Measurements from ENCODE around the gene KRTAP10-4. TPM values are rescaled to one million over a fixed set of nuclear protein-coding genes. Genes with fewer than 3 reads are reported as not detected.

Gene KRTAP10-4
- total and polyA plus RNA-seq, 12 donors = not detected

DNA sequence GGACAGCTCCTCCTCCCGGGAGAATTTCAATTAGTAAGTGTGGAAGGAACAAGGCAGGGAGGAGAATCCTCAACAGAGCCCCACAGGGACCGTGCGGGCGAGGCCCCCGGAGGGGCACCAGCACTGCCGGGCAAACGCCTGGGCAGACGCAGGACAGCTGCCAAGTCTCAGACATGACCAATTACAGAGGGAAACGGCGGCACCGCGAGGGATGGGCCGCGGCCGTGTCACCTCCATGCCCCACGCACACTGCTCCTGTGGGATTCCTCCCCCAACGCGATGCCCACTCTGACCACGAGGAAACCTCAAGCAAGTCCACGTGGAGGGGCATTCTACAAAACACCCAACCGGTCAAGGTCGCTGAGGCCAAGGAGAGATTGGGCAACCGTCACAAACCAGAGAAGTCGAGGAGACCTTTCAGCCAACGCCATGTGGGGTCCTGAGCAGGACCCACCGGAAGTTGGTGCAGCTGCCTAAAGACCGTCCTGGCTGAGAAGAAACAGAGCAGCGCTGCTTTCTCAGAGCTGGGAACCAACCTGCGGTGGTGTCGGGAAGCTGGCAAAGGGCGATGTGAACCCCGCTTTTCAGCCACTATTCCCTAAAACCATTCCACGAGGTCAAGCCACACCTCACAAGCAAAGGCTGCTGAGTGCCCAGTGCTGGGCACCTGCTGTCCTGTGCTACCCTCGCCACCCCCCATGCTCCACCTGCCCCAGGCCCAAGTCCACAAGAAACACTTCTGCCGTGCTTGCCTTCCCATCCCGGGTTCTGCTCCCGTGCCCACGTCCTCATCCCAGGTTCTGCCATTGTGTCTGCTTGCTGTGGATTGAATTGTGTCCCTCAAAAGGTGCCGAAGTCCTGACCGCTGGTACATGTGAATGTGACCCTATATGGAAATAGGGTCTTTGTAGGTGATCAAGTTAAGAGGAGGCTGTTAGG, 1.4 kb upstream of the KRTAP10-4 start:
- ATAC-seq (no peak), DNase-seq (no peak)
- Histone ChIP-seq H3K27ac (no peak overlapping the region), H3K27me3 (peaks cover 0 to 30% (median 0%) of the 10 kb centered on the region in 7 donors), H3K9me3 (peaks cover 0 to 27% (median 7%) of the 10 kb centered on the region in 11 donors), H3K36me3 (no peaks in the 10 kb centered on the region), H3K4me1 (no peaks in the 10 kb centered on the region), H3K4me3 (no peak overlapping the region)
- intact Hi-C loops (cut with DNase I) = no loop called here
- 88 to 92% methylated on average over 40 of the region's 40 CpGs for WGBS, 2 donors
- TF ChIP-seq CTCF (IDR thresholded peaks at IDR 0.05) = no peak

DNA sequence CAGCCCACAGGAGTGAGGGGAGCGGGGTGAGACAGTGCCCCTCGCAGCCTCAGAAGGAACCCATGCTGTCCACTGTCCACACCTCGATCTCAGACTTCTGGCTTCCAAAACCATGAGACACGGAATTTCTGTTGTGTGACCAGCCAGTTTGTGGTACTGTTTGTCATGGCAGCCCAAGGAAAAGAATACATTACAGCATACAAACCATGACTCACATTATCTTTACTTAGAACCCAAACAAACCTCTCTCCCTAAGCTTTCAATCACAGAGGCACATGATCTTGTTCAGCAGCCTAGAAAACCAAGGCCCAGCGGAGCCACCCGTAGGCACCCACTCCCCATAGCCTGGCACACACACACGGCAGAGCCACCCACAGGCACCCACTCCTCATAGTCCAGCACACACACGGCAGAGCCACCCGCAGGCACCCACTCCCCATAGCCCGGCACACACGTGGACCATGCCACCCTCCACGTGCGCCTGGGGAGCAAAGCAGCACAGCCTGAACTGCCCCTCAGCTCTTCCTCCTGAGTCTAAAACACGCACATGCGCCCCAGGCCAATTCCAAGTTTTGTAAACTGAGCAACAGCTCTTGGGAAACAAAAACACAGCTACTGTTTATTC, 458 bp upstream of the KRTAP10-4 start:
- ATAC-seq = no peak
- no peak for DNase-seq
- H3K4me3 ChIP-seq = no peak overlapping the region

DNA sequence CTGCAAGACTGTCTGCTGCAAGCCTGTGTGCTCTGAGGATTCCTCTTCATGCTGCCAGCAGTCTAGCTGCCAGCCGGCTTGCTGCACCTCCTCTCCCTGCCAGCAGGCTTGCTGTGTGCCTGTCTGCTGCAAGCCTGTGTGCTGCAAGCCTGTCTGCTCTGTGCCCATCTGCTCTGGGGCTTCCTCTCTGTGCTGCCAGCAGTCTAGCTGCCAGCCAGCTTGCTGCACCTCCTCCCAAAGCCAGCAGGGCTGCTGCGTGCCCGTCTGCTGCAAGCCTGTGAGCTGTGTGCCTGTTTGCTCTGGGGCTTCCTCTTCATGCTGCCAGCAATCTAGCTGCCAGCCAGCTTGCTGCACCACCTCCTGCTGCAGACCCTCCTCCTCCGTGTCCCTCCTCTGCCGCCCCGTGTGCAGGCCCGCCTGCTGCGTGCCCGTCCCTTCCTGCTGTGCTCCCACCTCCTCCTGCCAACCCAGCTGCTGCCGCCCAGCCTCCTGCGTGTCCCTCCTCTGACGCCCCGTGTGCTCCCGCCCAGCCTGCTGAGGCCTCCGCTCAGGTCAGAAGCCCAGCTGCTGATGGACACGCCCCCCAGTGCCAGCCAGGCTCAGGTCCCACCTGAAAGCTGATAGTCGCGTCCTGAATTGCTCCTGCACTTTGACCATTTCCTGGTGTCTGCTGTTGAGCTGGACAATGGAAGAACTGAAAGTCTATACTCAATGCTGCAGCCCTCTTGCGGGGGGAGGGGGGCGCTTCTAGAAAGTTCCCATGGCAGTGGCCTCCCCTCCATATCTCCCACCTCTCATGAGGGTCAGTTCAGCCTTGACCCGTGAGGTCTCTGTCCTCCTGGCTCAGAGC, 1.2 kb downstream of the KRTAP10-4 start:
- no peak for TF ChIP-seq CTCF (IDR thresholded peaks at IDR 0.05)
- ATAC-seq = no peak
- peaks cover 0 to 27% (median 0%) of the 10 kb centered on the region in 7 donors for H3K27me3 ChIP-seq
- H3K9me3 ChIP-seq = peaks cover 0 to 38% (median 14%) of the 10 kb centered on the region in 11 donors
- intact Hi-C loops (cut with DNase I) = no loop called here
- DNase-seq = no peak
- H3K4me1 ChIP-seq = no peaks in the 10 kb centered on the region
- H3K36me3 ChIP-seq = no peaks in the 10 kb centered on the region
- no peak overlapping the region for H3K4me3 ChIP-seq
- WGBS, 2 donors = 41% methylated on average over 21 of the region's 21 CpGs
- H3K27ac ChIP-seq = no peak overlapping the region

More for the DNA sequence above, 458 bp upstream of the KRTAP10-4 start:
- Histone ChIP-seq H3K27ac (no peak overlapping the region), H3K36me3 (no peaks in the 10 kb centered on the region), H3K27me3 (peaks cover 0 to 29% (median 0%) of the 10 kb centered on the region in 7 donors), H3K9me3 (peaks cover 0 to 37% (median 14%) of the 10 kb centered on the region in 11 donors), H3K4me1 (no peaks in the 10 kb centered on the region)
- WGBS, 2 donors = 81 to 83% methylated on average over 15 of the region's 15 CpGs
- no peak for TF ChIP-seq CTCF (IDR thresholded peaks at IDR 0.05)
- intact Hi-C loops (cut with DNase I) = no loop called here

Data from heart right ventricle (tissue), 16 donors.